Activated effector memory CD4-positive, alpha-beta T cell treated with Interleukin-2 at 50 U/mL for 16 hours (primary cell): ENCODE measurements around the gene GRM8.

Source experiments
- DNase-seq: peaks from one replicate; pipeline ENCODE4 v3.0.0-alpha.2; 2020

The GRM8 gene

GRCh38 chr7:127146746-127147536 lies 105.8 kb downstream of the GRM8 start:
- DNase-seq, result no peak

GRCh38 chr7:127137146-127137545 lies 115.6 kb downstream of the GRM8 start:
- no peak for DNase-seq

DNA sequence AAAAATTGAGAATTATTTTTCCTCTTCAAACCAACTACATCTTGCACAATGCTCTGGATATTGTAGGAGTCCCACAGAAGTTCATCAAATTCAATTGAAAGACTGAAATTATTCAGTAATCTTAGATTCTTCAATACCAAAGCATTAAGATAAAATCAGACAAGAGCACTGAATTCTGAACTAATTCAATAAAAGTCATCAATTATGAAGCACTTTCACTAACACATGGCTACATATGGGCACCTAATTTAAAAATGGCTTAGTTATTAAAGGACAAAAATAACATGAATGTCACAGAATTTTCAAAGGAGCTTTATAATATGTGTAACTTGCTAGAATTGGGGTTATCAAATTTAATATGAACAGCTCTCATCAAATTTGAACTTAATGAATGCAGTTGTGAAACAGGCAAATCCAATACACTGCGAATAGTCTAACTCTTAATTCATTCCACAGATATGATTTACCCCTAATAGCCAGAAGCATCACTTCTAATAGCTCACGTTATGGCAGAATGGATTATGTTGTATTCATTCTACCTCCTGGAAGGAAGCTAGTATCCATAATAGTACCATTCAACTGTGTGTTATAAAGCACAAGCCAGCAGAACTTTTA lies 116.8 kb downstream of the GRM8 start:
- no peak for DNase-seq

- DNase-seq, result no peak
Observed at GRCh38 chr7:127123220-127123619, 129.5 kb downstream of the GRM8 start.

- DNase-seq, result no peak
Observed at GRCh38 chr7:127119517-127119916, 133.2 kb downstream of the GRM8 start.

DNA sequence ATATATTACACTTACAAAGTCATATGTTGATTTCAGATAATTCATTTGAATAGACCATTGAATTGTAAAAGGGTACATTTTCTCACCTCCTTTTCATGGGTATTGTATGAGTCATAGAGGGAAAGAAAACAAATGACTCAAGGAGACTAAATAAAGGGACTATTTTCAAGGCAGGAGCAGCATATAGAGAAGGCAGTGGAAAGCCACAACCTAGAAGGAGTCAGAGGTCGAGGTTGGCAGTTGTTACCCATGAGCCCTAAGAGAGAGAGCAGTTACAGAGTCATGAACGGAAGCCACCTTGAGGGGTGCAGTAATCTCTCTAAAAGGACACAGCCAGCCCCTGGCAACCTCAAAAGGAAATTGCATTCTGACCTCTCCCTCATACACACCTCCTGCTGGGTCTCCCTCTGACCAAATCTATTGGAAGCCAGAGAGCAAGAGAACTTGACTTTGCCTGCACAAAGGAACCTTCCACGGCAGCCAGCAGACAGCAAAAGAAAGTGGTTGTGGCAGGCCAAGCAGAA lies 137.9 kb downstream of the GRM8 start:
- no peak for DNase-seq

DNA sequence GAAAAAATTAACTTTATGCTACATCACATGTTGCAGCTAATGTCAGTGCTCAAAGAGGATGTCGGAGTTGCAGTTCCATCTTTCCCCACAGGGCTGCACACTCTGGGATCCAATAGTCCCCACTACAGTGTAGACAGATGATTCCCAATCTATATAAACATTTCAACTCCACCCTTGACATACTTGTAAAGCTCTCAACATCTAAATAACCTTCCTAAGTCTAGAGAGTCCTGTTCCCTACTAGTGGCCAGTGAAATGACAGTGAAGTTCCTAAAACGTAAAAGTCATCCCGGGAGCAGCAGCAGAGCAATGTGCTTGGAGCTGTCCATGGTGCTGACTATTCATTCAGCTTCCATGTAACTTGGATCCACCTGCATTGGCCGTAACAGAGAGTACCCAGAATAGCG lies 145.1 kb downstream of the GRM8 start:
- no peak for DNase-seq

DNA sequence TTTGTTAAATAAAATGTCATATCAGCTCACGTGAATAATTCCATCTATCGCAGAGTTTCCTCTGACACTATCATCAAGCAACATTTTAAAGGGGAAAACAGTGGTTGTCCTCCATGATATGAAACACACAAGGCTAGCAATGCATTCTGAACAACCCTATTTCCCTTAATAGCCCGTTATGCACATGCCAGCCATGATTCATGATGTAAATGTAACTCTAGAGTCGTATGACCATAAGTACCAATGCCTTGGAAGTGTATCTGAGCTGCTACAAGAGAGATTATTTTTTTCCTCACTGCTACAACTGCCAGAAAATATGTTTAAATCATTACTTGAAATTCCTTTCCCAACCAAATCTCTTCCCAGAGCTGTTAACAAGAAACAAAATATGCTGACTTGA lies 159.4 kb downstream of the GRM8 start:
- no peak for DNase-seq

- DNase-seq, result no peak
Observed at GRCh38 chr7:127091620-127092019, 161.1 kb downstream of the GRM8 start.

- no peak for DNase-seq
Observed at GRCh38 chr7:127089146-127089545, 163.6 kb downstream of the GRM8 start.

GRCh38 chr7:127081539-127081938 lies 171.2 kb downstream of the GRM8 start:
- DNase-seq, result no peak

DNA sequence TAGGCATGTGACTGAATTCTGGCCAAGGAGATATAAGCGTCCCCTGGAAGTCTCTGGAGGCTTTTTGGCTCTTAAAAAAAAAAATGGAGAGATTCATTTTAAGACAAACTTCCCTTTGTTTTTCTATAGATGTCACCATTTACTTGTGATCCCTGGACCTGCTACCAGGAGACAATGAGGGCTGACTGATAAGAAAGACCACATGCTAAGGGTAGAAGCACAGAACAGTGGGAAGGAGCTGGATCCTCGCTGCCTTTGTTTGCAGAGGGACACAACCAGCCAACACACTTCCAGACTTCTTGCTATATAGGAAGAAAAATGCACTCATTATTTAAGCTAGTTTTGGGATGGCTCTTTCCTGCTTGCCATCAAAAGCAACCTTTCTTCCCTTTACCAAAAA lies 172.2 kb downstream of the GRM8 start:
- DNase-seq, result no peak

- no peak for DNase-seq
Observed at GRCh38 chr7:127066974-127067373, 185.8 kb downstream of the GRM8 start.

DNA sequence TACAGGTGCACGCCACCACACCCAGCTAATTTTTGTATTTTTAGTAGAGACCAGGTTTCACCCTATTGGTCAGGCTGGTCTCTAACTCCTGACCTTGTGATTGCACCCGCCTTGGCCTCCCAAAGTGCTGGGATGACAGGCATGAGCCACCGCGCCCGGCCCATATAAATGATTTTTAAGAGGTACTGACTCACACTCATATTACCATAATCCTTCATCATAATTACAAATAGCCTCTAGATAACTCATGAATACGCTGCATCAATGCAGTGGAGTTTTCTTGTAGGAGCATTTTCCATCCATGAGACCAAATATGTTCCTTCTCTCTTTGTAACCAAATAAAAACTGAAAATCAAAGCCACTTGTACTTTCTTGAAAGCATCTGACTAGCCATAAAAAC lies 193.3 kb downstream of the GRM8 start:
- DNase-seq, result no peak

GRCh38 chr7:127057918-127058317 lies 194.8 kb downstream of the GRM8 start:
- no peak for DNase-seq

- no peak for DNase-seq
Observed at GRCh38 chr7:127056202-127056601, 196.5 kb downstream of the GRM8 start.

DNA sequence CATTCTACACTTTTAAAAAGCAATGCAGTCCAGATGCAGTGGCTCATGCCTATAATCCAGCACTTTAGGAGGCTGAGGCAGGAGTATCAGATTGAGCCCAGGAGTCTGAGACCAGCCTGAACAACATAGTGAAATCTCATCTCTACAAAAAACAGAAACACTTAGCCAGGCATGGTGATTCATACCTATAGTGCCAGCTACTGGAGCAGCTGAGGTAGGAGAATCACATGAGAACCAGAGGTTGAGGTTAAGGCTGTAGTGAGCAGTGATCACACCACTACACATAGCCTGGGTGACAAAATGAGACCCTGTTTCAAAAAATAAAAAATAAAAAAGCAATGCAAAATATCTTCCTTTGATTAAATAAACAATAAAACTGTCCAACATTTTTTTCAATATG lies 205.2 kb downstream of the GRM8 start:
- DNase-seq, result no peak

DNA sequence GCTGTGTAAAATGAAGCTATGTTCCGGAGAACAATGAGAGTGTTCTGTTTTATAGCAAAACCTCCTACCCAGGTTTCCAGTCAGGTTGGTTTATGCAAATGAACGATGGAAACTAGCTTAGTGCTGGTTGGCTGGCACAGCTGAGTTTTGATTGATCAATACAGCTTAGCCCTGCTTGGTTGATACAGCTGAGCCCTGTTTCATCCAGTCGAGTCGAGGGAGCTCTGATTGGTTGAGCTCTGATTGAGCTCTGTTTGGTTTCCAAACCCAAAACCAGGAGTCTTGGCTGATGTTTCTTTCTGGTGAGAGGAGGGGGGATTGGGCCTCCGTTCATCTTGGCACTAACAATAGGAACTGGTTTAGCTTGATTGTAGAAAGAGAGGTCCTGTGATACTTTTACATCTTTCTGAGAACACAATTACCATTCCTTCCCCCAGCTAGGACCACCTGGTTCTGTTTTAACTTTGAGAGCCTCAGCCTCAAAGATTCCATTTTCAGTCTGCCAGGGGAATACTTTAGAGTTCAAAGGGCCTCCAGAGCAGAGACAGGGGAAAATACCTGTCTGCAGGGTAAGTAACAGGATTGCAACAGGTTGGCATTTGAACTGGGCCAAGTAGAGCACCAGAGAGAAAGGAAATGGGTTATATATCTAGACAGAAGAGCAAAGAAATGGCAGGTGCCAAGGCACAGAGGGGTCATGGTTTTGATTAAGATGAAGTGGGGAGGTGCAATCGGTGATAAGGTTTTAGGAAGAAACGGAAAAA lies 210.9 kb downstream of the GRM8 start:
- no peak for DNase-seq

DNA sequence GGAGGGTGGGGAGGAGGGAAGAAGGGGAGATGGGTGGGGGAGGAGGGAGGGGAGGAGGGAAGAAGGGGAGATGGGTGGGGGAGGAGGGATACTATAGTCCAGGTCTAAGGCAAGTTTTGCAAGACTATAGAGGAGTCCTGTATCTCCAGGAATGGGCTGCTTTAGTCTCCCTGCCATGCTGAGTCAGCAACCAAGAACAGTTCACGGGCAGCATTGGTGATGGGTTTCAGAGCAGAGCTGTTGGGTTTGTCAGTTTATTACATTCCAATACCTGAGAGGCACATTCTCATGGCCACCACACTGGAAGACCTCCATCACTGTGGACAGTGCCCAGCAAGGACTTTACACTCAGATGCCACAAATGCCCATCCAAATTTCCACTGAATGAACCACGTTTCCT lies 212.7 kb downstream of the GRM8 start:
- no peak for DNase-seq

DNA sequence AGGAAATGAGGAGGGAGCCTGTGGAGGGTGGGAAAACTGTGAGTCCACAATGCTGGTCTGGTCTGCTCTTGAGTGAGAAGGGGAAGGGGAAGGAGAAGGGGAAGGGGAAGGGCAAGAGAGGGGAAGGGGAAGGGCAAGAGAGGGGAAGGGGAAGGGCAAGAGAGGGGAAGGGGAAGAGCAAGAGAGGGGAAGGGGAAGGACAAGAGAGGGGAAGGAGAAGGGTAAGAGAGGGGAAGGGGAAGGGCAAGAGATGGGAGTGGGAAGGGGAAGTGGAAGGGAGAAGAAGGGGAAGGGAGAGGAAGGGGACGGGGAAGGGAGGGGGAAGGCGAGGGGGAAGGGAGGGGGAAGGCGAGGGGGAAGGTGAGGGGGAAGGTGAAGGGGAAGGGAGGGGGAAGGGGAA lies 213.2 kb downstream of the GRM8 start:
- DNase-seq, result no peak

DNA sequence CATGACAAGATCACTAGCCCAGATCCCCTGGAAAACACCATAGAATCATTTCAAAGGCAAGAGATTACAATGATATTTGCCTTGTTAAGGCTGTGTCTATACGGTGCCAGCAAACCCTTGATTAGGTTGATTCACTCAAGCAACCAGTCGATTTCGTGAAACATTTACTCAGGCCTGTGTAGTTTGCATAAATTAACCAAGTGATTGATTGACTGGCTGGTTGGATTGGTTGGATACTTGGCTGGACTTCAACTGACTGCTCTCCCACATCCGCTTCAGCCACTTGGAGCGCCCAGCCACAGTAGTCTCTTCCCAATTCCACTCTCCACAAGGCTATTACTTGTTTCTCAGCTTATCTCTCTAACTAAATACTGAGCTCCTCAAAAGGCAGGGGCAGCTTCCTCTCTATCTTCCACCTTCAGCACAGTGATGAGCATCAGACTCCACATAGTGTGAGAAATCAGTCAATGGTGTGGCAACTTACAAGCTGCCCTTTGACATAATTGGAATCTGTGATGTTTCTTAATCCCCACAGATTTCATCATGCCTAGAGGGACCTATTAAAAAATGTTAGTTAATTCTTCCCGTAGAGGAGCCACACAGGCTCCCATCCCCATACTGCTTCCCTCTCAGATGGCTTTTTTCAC lies 217.4 kb downstream of the GRM8 start:
- DNase-seq, result no peak

DNA sequence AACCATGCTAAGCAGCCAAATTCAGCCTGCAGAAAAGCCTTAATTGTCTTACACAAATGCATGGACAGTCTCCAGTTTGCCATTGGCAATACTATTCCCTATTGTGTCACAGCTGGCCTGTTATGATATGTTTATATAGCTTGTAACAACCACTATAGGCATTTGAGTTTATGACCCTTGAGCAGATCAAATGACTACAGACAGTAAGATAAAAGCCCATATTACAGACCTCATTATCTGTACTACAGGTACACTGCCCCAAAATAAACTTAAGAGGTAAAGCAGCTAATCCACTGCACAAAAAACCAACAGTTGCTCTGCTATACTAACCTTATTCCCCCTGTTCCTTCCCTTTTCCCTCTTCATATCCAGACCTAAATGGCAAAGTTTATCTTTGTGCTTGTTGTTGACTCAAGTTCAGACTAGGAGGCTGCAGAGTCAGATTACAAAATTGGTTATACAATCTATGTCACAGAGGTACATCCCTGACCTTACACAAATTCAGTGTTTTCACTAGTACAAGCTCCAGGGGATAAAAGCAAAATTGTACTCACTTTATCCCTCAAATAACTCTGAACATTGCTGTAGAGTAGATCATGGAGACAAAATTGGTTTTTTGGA lies 218.4 kb downstream of the GRM8 start:
- no peak for DNase-seq

GRCh38 chr7:127029823-127030222 lies 222.9 kb downstream of the GRM8 start:
- no peak for DNase-seq
